HG03175 (cell line): ENCODE measurements around the gene SMYD3.

ENCODE experiments used
- ATAC-seq: cut with Tn5 transposase; IDR thresholded peaks from one replicate; pipeline ENCODE4 v1.9.1; 2021; ENCODE audit warnings: mild to moderate bottlenecking, moderate library complexity; ENCODE audit not compliant: unreplicated experiment

The SMYD3 gene

DNA sequence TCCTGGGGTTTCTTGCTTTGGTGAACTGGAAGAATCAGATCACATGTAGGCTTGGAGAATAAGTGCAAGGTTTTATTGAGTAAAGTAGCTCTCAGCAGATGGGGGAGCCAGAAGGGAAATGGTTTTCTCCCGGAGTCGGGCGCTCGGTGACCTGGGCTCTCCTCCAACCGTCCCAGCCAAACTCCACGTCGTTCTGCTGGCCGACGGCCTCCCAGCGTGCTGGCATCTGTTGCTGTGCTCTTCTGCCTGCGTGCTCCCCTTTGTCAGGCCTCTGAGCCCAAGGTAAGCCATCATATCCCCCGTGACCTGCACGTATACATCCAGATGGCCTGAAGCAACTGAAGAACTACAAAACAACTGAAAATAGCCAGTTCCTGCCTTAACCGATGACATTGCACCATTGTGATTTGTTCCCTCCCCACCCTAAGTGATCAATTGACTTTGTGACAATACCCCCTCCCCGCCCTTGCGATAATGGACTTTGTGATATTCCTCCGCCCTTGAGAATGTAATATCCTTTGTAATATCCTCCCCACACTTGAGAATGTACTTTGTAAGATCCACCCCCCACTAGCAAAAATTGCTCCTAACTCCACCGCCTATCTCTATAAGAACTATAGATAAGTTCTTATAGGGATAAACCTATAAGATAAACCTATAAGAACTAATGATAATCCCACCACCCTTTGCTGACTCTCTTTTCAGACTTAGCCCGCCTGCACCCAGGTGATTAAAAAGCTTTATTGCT is 88.3 kb downstream of the SMYD3 start:
- ATAC-seq = no peak

DNA sequence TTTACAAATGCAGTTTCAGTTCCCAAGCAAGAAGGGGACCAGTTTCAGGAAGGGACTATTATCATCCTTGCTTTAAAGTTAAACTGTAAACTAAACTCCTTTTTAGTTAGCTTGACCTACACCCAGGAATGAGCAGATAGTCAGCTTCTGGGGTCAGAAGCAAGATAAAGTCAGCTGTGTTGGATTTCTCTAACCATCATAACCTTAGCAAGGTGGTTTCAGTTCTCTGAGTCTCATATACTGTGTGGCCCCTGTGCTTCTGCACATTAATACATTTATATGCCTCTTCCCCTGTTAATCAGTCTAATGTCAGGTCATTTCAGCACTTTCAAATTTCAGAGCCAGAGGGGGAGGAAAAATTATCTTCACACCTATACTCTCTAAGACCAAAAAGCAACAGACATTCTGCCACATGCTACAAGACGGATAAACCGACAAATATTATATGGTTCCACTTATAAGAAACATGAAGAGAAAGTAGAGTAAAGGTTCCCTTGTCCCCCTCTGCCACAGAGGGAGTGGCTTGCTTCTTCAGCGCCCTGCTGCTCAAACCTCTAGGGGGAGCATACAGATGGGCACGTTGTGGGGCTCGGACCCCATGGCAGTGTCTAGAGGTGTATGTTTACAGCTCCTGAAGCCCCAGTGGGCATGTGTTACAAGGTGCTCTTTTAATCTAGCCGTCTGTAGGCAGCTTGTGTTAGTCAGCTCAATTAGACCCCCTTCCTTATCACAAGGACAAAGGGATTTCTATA is 89.1 kb downstream of the SMYD3 start:
- peak; percentile 52 for ATAC-seq

DNA sequence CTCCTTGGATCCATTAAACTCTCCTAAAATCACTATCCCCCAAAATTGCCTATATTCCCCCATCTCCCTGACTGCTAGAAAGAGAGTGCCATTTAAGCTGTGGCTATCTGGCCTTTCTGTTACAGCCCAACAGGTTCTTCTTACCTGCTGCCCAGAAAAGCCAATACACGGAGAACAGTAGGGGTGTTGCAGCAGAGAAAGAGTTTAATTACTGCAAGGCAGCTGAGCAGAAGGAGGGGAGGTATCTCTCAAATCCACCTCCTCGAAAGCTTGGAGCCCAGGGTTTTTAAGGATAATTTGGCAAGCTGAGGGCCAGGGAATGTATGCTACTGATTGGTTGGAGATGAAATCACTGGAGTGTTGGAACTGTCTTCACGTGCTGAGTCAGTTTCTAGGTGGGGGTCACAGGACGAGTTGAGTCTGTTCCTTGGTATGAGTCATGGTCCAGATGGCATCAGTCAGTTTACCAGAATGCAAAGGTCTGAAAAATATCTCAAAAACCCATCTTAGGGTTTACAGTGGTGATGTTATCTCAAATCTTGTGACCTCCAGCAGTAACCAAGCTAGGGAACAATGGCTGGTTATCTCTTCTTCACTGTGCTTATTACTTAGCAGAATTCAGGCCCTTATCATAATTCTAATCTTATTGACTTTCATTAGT is 89.8 kb downstream of the SMYD3 start:
- ATAC-seq = peak; percentile 29

DNA sequence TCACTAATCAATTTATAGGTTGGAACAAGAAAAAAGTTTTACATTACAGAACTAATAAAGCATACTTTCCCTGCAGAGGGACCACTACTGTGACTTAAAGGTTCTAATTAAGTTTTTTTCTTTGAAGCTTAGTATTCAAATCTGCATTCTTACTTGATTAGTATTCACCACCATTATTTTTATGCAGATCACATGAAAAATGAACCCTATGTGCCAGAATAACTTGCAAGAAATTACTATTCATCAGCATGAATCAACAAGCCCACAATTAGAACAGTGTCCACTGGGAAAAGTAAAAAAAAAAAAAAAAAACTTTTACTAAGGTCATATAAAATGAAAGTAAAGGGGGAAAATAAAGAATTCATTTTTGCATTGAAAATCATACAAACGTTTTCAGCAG is 90.8 kb downstream of the SMYD3 start:
- no peak for ATAC-seq

DNA sequence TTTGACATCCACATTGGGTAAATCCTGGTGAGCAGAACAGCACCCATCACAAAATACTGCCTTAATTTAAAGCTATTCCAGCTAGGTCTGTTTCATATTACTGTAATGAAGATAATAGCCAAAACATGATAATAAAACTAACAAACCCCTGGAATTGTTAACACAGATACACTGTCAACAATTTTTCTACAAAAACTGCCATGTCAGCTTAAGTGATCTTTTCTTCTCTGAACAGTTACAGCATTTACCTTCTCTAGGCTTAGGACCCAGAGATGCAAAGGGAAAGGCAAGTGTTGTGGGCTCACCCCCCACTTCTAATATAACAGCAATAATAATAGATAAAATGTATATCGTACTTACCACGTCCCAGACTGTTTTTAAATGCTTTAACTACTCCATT is 92.1 kb downstream of the SMYD3 start:
- no peak for ATAC-seq

DNA sequence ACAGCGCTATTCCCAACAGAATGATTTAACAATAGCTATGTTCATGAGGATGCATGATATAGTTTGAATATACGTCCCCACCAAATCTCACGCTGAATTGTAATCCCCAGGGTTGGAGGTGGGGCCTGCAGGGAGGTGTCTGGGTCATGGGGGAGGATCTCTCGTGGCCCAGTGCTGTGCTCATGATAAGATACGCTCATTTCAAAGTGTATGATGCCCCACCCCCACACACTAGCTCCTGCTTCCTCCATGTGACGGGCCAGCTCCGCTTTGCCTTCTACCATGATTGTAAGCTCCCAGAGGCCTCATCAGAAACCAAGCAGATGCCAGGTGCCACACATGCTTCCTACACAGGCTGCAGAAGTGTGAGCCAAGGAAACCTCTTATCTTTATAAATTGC is 93.6 kb downstream of the SMYD3 start:
- no peak for ATAC-seq

DNA sequence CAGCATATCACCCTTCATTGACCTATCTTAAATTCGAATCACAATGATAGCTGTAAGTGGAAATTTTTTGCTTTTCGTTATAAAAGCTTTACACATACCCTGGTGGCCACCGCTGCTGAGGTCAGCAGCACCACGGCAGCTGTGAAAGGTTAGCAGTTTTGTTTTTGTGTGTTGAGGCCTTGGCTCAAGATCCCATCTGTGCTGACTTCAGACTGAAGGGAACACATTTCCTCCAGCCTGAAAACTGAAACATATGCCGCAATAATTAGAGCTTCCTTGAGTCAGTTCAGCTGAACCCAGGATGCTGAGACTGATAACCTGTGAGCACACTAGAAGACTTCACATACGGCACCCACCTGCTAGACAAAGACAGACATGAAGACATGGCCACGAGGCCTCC is 103.0 kb downstream of the SMYD3 start:
- no peak for ATAC-seq

DNA sequence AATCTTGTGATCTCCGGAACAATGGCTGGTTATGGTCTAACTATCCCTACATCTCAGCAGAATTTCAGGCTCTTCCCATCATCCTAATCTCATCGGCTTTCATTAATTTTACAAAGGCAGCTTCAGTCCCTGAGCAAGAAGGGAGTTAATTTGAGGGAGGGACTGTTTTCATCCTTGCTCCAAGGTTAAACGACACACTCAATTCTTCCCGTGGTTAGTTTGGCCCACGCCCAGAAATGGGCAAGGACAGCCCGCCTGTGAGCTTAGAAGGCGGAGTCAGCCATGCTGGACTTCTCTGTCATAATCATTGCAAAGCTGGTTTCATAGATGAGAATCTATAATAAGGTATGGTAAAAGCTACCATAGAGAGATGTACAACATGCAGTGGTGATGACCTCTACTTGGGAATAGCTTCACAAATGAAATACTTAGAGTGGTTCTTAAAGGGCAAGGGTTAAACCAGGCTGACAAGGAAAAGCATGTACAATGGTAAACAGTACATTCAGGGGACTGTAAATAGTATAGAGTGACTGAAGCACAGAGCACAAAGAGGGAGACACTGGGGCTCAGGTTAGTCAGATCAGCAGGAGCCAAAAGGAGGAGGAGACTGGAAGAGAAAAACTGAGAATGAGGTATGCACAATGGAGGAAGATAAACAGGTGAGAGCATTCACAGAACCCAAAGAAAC is 108.8 kb downstream of the SMYD3 start:
- ATAC-seq = no peak

DNA sequence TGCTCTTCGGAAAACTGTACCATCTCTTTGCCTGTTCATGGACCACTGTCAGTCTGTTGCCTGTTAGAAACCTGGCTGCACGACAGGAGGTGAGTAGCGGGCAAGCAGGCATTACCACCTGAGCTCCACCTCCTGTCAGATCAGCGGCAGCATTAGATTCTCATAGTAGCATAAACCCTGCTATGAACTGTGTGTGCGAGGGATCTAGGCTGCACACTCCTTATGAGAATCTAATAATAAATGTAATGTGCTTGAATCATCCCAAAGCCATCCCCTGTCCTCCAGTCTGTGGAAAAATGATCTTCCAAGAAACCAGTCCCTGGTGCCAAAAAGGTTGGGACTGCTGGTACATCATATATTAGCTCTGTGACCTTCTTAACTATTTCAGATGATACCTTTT is 110.0 kb downstream of the SMYD3 start:
- no peak for ATAC-seq

DNA sequence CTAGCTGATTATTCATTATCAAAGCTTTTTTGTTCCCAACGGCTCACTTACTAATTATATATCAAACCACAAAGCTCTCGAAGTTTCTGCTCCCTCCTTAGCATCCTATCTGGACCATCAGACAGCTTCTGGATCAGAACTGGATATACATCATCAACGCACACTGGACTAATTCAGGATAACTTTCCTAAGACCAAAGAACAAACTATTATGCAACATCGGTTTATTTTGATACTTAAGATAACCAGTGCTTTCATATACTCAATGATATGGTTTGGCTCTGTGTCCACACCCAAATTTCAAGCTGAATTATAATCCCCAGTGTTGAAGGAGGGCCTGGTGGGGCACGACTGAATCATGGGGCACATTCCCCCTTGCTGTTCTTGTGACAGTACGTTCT is 110.8 kb downstream of the SMYD3 start:
- ATAC-seq = no peak

DNA sequence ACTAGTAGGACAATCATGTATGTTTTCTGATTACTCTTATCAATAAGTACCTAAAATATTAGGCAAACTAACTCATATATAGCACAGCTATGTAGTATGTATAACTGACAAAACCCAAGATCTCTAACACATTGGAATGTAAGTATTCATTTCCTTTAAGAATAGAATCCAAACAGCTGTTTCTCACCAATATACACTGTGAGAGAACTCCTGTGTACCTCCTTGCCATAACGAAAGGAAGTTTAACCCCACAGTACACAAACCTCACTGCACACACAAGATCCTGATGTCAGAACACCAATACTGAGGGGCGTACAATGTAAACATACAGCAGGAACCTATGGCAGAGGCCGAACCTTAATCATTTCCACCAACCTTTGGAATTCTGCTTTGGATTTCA is 113.0 kb downstream of the SMYD3 start:
- no peak for ATAC-seq

DNA sequence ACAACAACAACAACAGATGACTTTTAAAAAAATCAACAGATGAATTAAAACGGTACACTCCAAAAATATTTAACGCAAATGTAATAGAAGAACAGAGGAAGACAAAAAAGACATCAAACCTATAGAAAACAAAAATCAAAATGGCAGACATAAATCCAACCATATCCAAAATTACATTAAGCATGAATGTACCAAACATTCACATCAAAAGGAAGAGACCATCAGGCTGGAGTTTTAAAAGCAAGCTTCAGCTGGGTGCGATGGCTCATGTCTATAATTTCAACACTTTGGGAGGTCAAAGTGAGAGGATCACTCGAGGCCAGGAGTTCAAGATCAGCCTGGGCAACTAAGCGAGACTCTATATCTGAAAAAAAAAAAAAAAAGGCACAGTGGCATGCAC is 116.2 kb downstream of the SMYD3 start:
- no peak for ATAC-seq

DNA sequence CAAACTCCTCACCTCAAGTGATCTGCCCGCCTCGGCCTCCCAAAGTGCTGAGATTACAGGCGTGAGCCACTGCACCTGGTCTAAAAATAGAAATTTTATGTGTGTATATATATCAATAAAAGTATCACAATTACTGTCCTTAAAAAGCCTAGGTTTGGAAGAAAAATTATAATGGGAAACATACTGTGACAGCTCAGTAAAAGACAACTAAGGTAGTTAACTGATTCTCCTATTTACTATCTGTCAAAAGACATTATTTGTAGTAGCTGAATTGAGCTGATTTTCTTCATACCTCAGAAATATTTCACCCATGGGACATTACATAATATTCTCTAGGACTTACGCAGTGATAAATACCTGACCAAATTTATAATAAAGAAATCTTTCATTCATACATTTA is 122.5 kb downstream of the SMYD3 start:
- ATAC-seq = no peak

DNA sequence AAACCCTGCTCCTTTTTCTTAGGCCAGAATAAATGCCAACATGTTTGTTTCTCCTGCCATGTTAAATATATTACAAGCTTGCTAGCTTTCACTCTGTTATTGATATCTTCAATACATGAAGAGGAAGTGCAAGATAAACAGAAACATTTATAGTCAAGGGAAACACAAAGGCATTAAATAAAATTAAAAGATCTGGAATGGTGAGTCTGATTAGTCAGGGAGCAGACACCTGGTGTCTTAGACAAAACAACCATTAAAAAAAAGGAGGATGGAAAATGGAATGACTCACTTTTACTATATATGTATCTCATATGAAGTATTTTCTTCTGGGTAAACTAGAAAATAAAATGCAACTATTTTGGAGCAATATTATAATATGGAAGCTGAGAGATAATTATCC is 123.3 kb downstream of the SMYD3 start:
- ATAC-seq = no peak

DNA sequence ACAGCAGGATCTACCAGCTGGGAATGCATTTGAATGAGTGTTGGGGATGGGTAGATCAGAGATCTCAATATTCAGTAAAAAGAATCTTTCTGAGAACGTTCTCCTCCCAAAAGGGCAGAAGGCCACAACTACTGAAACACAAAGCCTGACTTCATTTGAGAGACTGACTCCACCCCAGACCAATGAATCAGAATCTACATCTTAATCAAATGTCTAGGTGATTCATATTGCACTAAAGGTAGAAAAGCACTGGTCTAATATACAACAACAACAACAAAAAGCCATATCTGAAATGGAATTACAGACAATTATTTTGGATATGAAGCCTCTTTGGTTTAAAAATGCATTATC is 123.9 kb downstream of the SMYD3 start:
- no peak for ATAC-seq

DNA sequence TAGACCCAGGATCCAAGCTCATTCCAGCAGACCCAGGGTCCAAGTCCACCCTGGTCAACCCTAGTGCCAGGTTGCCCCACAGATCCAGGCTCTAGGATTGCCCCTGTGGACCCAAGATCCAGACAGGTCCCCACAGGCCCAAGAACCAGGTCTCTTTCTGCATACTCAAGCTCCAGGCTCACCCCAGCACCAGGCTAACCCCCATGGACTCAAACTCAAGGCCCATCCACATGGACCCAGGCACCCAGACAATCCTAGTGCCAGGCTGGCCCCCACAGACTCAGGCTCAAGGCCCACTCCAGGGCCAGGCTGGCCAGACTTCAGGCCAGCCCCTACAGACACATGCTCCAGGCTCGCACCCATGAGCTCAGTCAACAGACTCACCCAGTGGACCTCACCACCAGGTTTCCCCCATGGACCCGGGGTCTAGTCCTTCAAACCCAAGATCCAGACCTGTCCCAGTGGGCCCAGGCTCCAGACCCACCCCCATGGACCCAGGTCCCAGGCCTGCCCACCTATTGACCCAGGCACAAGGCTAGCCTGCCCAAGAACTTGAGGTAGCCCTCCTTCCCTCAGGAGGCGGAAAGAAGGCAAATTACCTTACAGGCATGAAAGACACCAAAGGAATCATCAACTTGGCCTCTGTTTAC is 124.4 kb downstream of the SMYD3 start:
- no peak for ATAC-seq

DNA sequence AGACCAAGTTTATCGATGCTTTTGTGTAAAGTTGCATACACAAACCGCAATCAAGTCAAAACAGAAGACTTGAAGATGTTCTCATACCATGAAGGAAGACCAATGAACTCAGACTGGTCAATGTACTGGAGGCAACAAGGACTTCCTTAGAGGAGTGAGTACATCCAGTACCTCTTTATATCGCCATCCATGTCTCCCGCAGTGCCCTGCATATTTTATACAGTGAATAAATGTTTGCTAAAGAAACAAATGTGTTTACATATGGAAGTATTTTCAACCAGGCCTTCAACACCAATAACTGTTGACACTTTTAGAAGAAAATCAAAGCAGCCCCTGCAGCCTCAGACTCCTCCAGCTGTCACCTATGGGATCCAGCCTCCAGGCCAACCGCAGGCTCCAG is 125.6 kb downstream of the SMYD3 start:
- ATAC-seq = no peak

DNA sequence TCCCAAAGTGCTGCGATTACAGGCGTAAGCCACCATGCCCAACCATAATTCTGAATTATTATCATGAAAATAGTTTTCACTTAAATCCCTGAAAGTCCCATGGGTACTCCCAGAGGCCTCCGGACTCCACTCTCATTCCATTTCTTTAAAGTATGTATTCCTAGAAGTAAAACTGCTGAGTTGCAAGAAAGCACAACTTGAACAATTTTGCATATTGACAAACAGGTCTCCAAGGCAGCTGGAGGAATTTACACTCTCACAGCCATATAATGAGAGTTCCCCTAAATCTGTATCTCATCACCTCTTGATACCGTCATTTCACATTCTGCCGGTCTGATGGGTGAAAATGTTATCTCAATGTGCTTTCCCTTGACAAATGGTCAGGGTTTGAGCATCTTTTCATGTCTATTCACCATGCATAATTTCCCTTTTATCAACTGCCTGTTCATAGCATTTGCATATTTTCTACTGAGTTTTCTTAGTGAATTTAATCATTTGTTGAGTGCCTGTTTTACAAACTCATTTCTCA is 129.4 kb downstream of the SMYD3 start:
- no peak for ATAC-seq

DNA sequence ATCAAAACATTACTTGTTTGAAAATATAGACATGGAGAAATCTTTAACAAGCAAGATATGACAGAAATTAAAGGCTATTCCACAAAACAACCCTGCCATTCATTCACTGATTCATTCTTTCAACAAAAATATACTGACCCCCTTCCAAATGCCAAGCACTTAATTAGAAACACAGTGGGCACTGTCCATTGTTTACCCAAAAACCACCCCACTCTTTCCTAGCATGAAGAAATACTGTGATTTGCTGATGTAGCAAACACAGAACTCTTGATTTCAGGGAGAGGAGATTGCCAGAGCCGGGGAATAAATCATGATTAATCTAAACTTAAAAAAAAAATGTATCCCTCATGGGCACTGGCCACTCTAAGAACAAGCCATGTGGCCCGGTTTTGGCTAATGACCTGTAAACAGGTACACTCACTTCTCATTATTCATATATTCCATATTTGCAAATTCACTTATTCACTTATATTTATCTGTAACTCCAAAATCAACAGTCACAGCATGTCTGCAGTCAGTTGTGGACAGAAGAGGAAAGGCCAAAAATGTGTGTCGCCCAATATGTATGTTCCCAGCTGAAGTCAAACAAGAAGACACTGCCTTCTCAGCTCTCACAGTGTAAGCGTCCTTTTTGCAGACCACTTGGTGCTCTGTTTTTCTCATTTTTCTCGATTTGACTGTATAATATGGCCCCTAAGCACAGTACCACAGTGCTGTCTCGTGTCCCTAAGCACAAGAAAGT is 133.1 kb downstream of the SMYD3 start:
- ATAC-seq = no peak

DNA sequence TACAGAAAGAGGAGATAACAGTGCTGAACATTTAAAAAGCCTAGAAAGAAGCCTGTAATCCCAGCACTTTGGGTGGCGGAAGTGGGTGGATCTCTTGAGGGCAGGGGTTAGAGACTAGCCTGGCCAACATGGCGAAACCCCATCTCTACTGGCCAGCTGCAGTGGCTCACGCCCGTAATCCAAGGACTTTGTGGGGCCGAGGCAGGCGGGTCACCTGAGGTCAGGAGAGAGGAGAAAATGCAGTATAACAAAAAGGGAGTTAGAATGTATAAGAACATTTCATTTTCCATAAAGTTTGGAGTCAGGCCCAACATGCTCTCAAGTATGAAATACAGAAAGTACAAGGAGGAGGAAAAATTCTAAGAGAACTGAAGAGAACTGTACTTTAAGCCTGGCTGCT is 134.5 kb downstream of the SMYD3 start:
- no peak for ATAC-seq
